Measurements from ENCODE around the gene ZNF880.

Gene ZNF880

DNA sequence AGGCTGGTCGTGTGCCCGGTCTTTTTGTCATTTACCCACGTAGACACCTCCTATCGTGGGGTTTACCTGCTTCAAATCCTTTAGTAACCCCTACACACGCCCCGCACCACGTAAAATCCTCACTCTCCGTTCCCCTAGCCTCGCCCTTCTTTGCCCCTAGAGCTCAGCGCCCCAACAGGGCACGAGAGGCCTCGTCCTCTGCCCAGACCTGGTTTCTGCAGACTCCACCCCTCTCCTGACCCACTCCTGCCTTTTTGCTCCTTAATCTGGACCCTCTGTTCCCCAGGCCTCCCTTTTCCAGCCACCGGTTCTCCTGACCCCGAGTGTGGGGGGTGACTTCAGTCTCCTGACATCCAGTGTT is 28.3 kb downstream of the ZNF880 start:
- DNase-seq (ENCODE audit: low read depth), result peak; percentile 6
- TF ChIP-seq, protein P1, sequence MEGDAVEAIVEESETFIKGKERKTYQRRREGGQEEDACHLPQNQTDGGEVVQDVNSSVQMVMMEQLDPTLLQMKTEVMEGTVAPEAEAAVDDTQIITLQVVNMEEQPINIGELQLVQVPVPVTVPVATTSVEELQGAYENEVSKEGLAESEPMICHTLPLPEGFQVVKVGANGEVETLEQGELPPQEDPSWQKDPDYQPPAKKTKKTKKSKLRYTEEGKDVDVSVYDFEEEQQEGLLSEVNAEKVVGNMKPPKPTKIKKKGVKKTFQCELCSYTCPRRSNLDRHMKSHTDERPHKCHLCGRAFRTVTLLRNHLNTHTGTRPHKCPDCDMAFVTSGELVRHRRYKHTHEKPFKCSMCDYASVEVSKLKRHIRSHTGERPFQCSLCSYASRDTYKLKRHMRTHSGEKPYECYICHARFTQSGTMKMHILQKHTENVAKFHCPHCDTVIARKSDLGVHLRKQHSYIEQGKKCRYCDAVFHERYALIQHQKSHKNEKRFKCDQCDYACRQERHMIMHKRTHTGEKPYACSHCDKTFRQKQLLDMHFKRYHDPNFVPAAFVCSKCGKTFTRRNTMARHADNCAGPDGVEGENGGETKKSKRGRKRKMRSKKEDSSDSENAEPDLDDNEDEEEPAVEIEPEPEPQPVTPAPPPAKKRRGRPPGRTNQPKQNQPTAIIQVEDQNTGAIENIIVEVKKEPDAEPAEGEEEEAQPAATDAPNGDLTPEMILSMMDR (conservative IDR thresholded peaks at IDR 0.05; ENCODE audit: low read length), result no peak; the same call in 1 of the 2 replicates
- peak overlapping the region; percentile 91 for H3K4me3 ChIP-seq (ENCODE audit: low read length)

DNA sequence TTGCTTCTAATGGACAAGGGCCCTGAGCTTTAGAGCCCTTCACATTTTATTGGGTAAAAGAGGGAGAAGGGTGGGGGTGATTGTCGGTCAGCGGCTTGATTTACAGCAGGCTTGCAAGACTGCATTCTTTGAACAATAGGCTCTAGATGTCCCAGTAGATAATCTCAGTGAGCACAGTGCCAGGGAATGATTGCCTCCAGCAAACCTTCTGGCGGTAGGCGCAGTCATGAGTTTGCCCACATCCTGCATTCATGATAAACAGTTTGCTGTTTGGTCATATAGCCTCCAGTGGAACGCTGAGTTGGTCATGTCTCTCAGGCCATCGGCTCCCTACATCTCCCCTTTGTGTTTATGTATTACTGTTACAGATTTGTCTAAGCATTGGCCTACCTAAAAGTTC is 40.6 kb downstream of the ZNF880 start:
- no peak overlapping the region for H3K4me3 ChIP-seq (ENCODE audit: low read length)
- no peak for DNase-seq (ENCODE audit: low read depth)
- TF ChIP-seq, protein P1 (conservative IDR thresholded peaks at IDR 0.05; ENCODE audit: low read length), result no peak

DNA sequence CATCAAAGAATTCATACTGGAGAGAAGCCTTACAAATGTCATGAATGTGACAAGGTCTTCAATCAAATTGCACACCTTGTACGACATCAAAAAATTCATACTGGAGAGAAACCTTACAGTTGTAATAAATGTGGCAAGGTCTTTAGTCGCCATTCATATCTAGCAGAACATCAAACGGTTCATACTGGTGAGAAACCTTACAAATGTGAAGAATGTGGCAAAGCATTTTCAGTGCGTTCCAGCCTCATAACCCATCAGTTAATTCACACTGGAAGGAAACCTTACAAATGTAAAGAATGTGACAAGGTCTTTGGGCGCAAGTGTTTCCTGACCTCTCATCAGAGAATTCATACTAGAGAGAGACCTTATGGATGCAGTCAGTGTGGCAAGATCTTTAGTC is 46.0 kb downstream of the ZNF880 start:
- TF ChIP-seq, protein P1 (conservative IDR thresholded peaks at IDR 0.05; ENCODE audit: low read length), result no peak
- no peak for DNase-seq (ENCODE audit: low read depth)
- H3K4me3 ChIP-seq (ENCODE audit: low read length), result no peak overlapping the region

DNA sequence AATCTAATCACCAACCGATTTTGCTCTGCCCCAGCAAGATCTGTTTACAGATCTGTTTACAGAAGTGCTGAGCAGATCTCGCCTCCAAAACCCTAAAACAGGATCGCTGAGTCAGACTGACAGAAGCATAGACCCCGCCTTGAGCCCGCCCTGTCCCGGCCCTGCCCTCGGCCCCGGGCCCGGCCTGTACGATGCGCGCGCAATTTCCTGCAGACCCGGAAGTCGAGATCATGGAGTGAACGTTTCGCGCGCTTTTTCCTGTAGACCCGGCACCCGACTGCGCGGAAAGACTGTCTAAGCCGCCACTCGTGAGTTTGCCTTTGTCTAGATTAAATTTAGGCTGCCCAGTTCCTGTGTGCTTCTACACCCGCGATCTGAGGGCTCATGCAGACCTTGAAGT is 59.2 kb downstream of the ZNF880 start, which contains the start of gene ZNF534:
ZNF534 (plus strand) TSS at position 212 of the 400 bp plus-strand sequence. CDS start 2,327 bp downstream, outside the sequence.
- DNase-seq (ENCODE audit: low read depth), result no peak
- TF ChIP-seq, protein P1 (conservative IDR thresholded peaks at IDR 0.05; ENCODE audit: low read length), result no peak
- no peak within 1 kb of the TSS for H3K4me3 ChIP-seq (ENCODE audit: low read length)
